DMS153 treated with DMSO at 0.1 percent for 48 hours (cell line): Measurements from ENCODE around the gene HAP1.
"Not testable (repeated sequence)": the region's sequence is repeated elsewhere in the genome, so short reads cannot be mapped to it uniquely, and the experiment has no call there.

ENCODE experiments used
- DNase-seq: peaks from one replicate; lab custom pipeline; 2025; ENCODE audit not compliant: unreplicated experiment; lab: John Stamatoyannopoulos, UW

The HAP1 gene

DNA sequence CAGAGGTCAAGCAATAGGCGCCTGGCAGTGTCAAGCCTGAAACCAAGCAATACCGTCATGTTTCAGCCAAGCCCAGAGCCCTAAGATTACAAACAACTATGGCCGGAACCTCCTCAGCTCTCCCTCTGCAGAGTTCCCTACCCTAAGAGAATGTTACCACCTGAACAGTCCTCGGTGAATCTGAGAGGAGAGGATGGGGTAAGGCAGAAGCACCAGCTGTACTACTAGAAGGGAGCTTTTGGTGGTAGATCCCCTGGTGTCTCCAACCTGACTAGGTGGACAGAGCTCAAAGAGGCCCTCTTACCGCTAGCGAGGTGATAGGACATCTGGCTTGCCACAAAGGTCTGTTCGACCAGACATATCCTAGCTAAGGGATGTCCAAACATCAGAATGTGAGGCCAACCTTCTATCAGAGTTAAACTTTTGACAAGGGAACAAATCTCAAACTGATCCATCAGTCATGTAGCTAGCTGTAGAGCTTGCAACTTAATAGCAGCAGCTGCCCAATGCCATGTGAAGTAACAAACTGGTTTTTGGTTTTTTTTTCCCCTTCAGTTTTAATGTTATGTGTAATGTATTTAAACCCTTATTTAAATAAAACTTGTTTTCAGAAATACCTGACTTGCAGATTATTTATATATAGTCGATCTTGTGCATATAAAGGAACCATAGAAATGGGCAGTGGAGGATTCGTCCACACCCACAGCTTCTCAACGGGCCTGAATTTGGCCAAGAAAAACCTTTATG is 43.2 kb downstream of the HAP1 start:
- no peak for DNase-seq

DNA sequence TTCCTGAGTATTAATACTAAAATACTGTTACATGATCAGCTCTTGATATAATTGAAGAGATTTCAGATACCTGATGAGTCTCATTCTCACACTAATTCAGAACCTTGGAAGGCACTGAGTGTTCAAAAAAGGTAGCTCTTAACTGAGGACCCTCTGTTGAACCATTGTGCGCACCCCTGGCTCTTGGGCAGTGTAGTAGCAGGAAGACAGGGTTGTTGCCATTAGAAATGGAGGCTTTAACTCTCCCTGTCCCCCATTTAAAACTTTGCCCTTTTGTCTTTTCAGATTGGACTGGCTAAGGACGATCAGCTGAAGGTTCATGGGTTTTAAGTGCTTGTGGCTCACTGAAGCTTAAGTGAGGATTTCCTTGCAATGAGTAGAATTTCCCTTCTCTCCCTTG is 43.9 kb downstream of the HAP1 start:
- no peak for DNase-seq

- DNase-seq: no peak
These were observed 44.7 kb downstream of the HAP1 start for GRCh38 chr17:41689497-41690299.

GRCh38 chr17:41688641-41689496 is 45.6 kb downstream of the HAP1 start, which contains the start of gene EIF1:
EIF1 (plus strand) TSS chr17:41688885; CDS start chr17:41689039, 154 bp downstream.
- peak; percentile 98 for DNase-seq

- peak; percentile 68 for DNase-seq
These were observed 46.4 kb downstream of the HAP1 start for GRCh38 chr17:41687828-41688640.

- DNase-seq: no peak
These were observed 48.2 kb downstream of the HAP1 start for GRCh38 chr17:41686281-41686680.

DNA sequence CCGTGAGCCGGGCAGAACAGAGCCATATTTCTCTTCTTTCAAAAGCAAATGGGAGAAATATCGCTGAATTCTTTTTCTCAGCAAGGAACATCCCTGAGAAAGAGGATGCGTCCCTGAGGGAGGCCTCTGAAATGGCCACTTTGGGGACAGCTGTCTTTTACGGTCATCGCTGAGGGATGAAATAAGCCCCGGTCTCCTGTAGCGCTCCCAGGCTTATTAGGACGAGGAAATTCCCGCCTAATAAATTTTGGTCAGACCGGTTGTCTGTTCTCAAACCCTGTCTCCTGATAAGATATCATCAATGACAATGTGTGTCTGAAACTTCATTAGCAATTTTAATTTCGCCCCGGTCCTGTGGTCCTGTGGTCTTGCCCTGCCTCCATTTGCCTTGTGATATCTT is 48.7 kb downstream of the HAP1 start:
- not testable (repeated sequence) for DNase-seq

- no peak for DNase-seq
These were observed 50.4 kb downstream of the HAP1 start for GRCh38 chr17:41684035-41684434.

GRCh38 chr17:41683441-41684007 is 50.9 kb downstream of the HAP1 start:
- no peak for DNase-seq

DNA sequence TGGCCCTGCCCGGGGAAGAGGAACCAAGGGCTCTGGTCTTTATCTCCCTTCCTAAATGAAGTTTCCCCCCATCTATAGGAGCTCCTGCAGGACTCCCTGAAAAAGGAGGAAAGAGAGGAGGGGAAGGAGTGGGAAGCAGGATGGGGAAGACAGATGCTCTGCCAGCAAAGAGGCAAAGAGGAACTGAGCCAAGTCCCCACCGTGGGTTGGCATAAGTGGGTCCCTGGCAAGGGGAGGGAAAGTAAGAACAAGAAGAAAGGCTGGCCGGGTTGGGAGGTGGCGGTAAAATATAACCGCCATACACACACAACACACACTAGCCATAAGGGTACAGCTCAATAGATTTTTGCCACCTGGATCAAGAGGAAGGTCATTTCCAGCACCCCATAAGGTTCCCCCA is 51.8 kb downstream of the HAP1 start:
- no peak for DNase-seq

DNA sequence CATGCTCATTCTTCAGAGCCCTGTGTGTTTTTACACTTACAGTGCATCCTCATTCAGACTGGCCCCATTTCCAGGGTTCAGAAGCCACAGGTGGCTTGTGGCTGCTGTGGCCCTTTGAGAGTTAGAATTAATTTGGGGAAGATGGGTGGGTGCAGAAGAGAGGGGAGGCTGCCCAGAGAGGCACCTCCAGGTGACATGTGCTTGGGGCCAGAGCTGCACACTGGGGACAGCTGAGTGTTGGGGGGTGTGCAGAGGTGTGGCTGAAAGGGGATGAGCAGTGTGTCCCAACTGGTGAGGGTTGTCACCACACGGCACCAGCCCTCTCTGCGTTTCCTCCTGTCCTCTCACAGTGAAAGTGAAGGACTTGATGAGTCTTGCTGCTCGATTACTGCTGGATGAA is 52.7 kb downstream of the HAP1 start:
- DNase-seq: no peak

- no peak for DNase-seq
These were observed 53.9 kb downstream of the HAP1 start for GRCh38 chr17:41680426-41681040.

DNA sequence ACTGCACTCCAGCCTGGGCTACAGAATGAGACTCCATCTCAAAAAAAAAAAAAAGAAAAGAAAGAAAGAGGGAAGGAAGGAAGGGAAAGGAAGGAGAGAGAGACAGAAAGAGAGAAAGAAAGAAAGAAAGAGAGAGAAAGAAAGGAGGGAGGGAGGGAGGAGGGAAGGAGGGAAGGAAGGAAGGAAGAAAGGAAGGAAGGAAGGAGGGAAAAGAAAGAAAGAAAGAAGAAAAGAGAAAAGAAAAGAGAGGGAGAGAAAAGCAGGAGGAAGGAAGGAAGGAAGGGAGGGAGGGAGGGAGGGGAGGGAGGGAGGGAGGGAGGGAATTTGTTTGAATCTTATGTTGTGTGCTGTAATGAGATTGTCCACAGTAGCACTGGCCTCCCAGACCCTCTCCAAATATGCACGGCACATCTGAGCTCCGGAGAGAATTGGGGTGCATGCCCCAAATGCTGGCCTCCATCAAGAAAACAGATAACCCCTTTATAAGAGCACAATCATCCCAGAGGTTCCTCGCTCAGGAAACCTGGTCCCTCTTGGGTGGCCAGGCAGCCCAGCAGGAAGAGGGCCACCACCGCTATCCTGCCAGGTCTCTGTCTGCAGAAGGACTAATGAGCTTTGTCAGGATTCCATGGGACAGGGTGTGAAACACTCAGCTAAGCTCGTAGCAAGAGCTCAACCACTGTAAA is 54.6 kb downstream of the HAP1 start:
- DNase-seq: no peak

DNA sequence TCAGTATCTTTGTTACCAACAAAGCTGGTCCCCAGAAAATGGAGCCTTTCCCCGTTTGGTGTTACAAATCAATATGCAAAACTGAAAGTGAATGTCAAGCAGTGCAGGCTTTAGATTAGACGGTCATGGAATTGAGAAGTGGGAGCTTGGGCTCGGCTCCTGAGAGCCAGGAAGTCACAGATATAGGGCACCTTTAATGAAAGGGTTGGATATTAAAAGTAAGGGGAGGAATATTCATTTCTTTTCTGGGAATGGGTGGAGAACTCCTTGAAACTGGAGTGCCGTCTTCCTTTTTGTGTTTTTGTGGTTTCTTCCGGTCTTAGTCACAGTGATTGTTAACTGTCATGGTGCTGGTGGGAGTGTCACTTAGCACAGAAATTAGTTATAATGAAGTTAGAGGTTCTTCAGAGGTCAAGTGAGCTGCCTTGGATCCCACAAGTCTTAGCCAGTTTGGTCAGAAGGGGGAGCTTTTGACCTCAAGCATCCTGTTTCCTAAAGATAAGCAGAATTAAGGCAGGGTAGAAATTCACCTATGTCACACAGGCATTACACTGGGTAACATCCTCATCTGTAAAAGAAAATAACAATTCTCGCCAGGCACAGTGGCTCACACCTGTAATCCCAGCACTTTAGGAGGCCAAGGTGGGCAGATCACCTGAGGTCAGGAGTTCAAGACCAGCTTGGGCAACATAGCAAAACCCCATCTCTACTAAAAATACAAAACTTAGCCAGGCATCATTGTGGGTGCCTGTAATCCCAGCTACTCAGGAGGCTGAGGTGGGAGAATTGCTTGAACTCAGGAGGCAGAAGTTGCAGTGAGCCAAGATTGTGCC is 55.3 kb downstream of the HAP1 start:
- no peak for DNase-seq

DNA sequence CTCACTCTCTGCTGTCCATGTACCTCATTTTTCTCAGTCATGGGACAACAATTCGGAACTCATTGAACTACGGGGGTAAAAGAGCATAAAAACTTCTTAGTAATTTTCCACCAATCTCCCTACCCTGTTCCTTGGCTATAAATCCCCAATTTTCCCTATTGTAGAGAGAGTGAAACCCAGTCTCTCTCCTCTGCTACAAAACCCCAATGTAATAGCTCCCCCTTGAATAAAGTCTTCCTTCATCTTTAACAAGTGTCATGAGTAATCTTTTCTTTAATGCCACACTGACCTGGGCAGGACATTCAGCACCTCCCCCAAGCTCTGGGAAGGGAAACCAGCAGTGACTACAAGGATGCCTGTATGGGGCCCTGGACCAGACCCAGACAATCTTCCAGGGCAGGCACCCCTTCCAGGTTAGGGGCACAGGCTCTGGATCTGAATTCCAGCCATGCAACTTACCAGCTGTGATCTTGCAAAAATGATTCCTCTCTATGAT is 56.0 kb downstream of the HAP1 start:
- no peak for DNase-seq

- DNase-seq: no peak
These were observed 58.4 kb downstream of the HAP1 start for GRCh38 chr17:41676058-41676419.

GRCh38 chr17:41675157-41676057 is 59.0 kb downstream of the HAP1 start:
- DNase-seq: not testable (repeated sequence)
